K562 (cell line): ENCODE measurements around the gene HOXC4. TPM values are rescaled to one million over a fixed set of nuclear protein-coding genes. Genes with fewer than 3 reads are reported as not detected.

Experiments
- BACH1 ChIP-seq: fragments of 200-800 bp; sonication (Bioruptor generic); IDR thresholded peaks from 2 replicates; pipeline ENCODE4 v1.6.1; 2016; ENCODE audit warnings: missing genetic modification characterization, missing compliant biosample characterization
- C11orf30 ChIP-seq: fragments of 450-650 bp; IDR thresholded peaks from 2 replicates; pipeline ENCODE4 v1.6.1; 2016; ENCODE audit warnings: low read depth, mild to moderate bottlenecking
- CBFB ChIP-seq: sonication (generic); formaldehyde crosslinking; IDR thresholded peaks from 2 replicates; pipeline ENCODE4 v1.4.0; 2020; ENCODE audit warnings: mild to moderate bottlenecking, missing genetic modification reagents
- CBX2 ChIP-seq: fragments of 200-600 bp; sonication (generic); IDR thresholded peaks from one replicate; pipeline ENCODE4 v1.6.1; 2012; ENCODE audit warnings: mild to moderate bottlenecking, low read length, inconsistent platforms; ENCODE audit not compliant: insufficient read depth, poor library complexity, severe bottlenecking
- E4F1 ChIP-seq: fragments of 250-450 bp; sonication (Bioruptor Pico); IDR thresholded peaks from 2 replicates; pipeline ENCODE4 v1.5.0; 2021; ENCODE audit warnings: mild to moderate bottlenecking, borderline replicate concordance
- PCBP1 ChIP-seq: fragments of 200-400 bp; formaldehyde crosslinking; IDR thresholded peaks from 2 replicates; pipeline ENCODE4 v1.6.1; 2018; ENCODE audit warnings: mild to moderate bottlenecking, low read depth, low read length; ENCODE audit not compliant: poor library complexity, severe bottlenecking
- RERE ChIP-seq: sonication (generic); formaldehyde crosslinking; IDR thresholded peaks from 2 replicates; pipeline ENCODE4 v1.8.0; 2023; ENCODE audit warnings: missing genetic modification reagents, mild to moderate bottlenecking, borderline replicate concordance
- SMARCE1 ChIP-seq: fragments of 450-650 bp; IDR thresholded peaks from 2 replicates; pipeline ENCODE4 v1.7.1; 2016; ENCODE audit warnings: mild to moderate bottlenecking
- TRIM24 ChIP-seq, 2 experiments: fragments of 450-650 bp; IDR thresholded peaks; 2 replicates each; pipeline ENCODE4 v1.6.1; 2016
- ZEB2 ChIP-seq: fragments of 450-650 bp; IDR thresholded peaks from 2 replicates; pipeline ENCODE4 v1.6.1; 2016
- ZNF12 ChIP-seq: sonication (generic); formaldehyde crosslinking; IDR thresholded peaks from 2 replicates; pipeline ENCODE4 v1.4.0; 2020; ENCODE audit warnings: mild to moderate bottlenecking, missing genetic modification reagents
- ZNF740 ChIP-seq, 3 experiments: fragments of 200-800 bp in 1 of 3; sonication (Bioruptor generic) in 1 of 3; sonication (generic) in 1 of 3; formaldehyde crosslinking in 1 of 3; IDR thresholded peaks; 2 replicates each; pipeline versions ENCODE4 v1.6.1 to v1.8.0; 2016 to 2022; ENCODE audit warnings: mild to moderate bottlenecking in 2 of 3, missing compliant biosample characterization in 2 of 3, missing genetic modification characterization in 2 of 3, missing genetic modification reagents in 1 of 3
- polyA plus RNA-seq, 8 experiments: library from polyadenylated mRNA; depleted of rRNA in 4 of 8; stranded (reverse) in 5 of 8; unstranded in 3 of 8; fragments of >200 nt; fragmentation: Nextera tagmentation in 2 of 8; fragmentation: Illumina TruSeq in 1 of 8; extraction: Ambion mirVana in 2 of 8; extraction: Trizol in 1 of 8; gene quantifications; 2 replicates each; pipeline versions ENCODE4 v1.2.1 to v1.2.3, GENCODE V29; 2011 to 2014; ENCODE audit warnings: inconsistent platforms in 1 of 8, missing spikeins in 1 of 8
- total RNA-seq, 7 experiments: library from RNA; depleted of rRNA in 6 of 7; stranded (reverse); fragments of >200 nt in 6 of 7; fragmentation: Illumina TruSeq in 2 of 7; extraction: Trizol in 2 of 7; gene quantifications; 2 replicates each; pipeline versions ENCODE4 v1.2.1 to v1.2.3, GENCODE V29; 2011 to 2021; ENCODE audit warnings: low replicate concordance in 1 of 7

The HOXC4 gene
- total and polyA plus RNA-seq, 9 of the 15 experiments (the other 6 are each of a cell fraction or from before 2014, with no cell fraction given) = 0.06 to 1.5 (median 0.44) TPM; not detected in 1

- TF ChIP-seq RERE (CRISPR knock-in tag) (no peak), BACH1 (tag) (no peak), ZNF12 (no peak), PCBP1 (no peak), ZNF740 (CRISPR knock-in tag; IDR thresholded peaks at IDR 0.05) (no peak), ZNF740 (tag; IDR thresholded peaks at IDR 0.05) (no peak), CBX2 (no peak), TRIM24 (IDR thresholded peaks at IDR 0.05) (no peak), SMARCE1 (peak; percentile 62), C11orf30 (no peak), ZEB2 (0 out of 2 replicates have a peak, but pooled peaks have one; percentile 32), E4F1 (CRISPR knock-in tag) (no peak), CBFB (CRISPR knock-in tag) (no peak)
These were observed 36.4 kb upstream of the HOXC4 start (continued) for GRCh38 chr12:54017027-54017788.
